WTC11 (cell line): ENCODE results near the gene EML6. TPM values are rescaled to one million over a fixed set of nuclear protein-coding genes. Genes with fewer than 3 reads are reported as not detected.

Experiments
- ATAC-seq: fragments of 200-7000 bp; cut with Tn5 transposase; 2 replicates; pipeline ENCODE4 v1.10.0; 2021; ENCODE audit warnings: mild to moderate bottlenecking, moderate library complexity
- CTCF ChIA-PET: fragments of 300-600 bp; sonication (Branson Sonifier 250); formaldehyde crosslinking; loops from one replicate; lab custom pipeline; 2021; ENCODE audit warnings: antibody characterized with exemption; lab: Charles Lee
- POLR2A ChIA-PET: fragments of 350-600 bp; sonication (Branson Sonifier 250); formaldehyde crosslinking; loops from one replicate; lab custom pipeline; 2021; ENCODE audit warnings: antibody characterized with exemption; lab: Charles Lee
- DNase-seq: peaks from one replicate; pipeline ENCODE4 v3.0.0; 2021; ENCODE audit warnings: low spot score
- H3K27ac Mint-ChIP-seq: 2 replicates; pipeline ENCODE4 v1.8.0; 2021; ENCODE audit warnings: mixed read lengths
- H3K27me3 Mint-ChIP-seq: 2 replicates; pipeline ENCODE4 v1.8.0; 2021; ENCODE audit warnings: low read depth, mild to moderate bottlenecking, moderate library complexity, mixed read lengths
- H3K36me3 Mint-ChIP-seq: 2 replicates; pipeline ENCODE4 v1.8.0; 2021; ENCODE audit warnings: mixed read lengths
- H3K4me1 Mint-ChIP-seq: 2 replicates; pipeline ENCODE4 v1.8.0; 2022; ENCODE audit warnings: mixed read lengths
- H3K4me3 Mint-ChIP-seq: 2 replicates; pipeline ENCODE4 v1.8.0; 2021; ENCODE audit warnings: mild to moderate bottlenecking, moderate library complexity, mixed read lengths
- H3K9me3 Mint-ChIP-seq: 2 replicates; pipeline ENCODE4 v1.8.0; 2021; ENCODE audit warnings: mixed read lengths
- ATF1 ChIP-seq: sonication (generic); formaldehyde crosslinking; IDR thresholded peaks from 2 replicates; pipeline ENCODE4 v1.8.1; 2023; ENCODE audit warnings: mild to moderate bottlenecking, moderate library complexity, missing genetic modification reagents
- ESRRA ChIP-seq: sonication (generic); formaldehyde crosslinking; IDR thresholded peaks from 2 replicates; pipeline ENCODE4 v1.8.1; 2022; ENCODE audit warnings: mild to moderate bottlenecking, missing genetic modification reagents, borderline replicate concordance
- FOXK1 ChIP-seq: sonication (generic); formaldehyde crosslinking; IDR thresholded peaks from 2 replicates; pipeline ENCODE4 v1.8.0; 2022; ENCODE audit warnings: mild to moderate bottlenecking, moderate library complexity, missing genetic modification reagents
- FOXP1 ChIP-seq: sonication (generic); formaldehyde crosslinking; IDR thresholded peaks from 2 replicates; pipeline ENCODE4 v1.8.0; 2022; ENCODE audit warnings: missing genetic modification reagents, mild to moderate bottlenecking, moderate library complexity, borderline replicate concordance
- GABPB1 ChIP-seq: sonication (generic); formaldehyde crosslinking; IDR thresholded peaks from 2 replicates; pipeline ENCODE4 v1.8.1; 2023; ENCODE audit warnings: mild to moderate bottlenecking, missing genetic modification reagents
- JUN ChIP-seq: sonication (generic); formaldehyde crosslinking; IDR thresholded peaks from 2 replicates; pipeline ENCODE4 v1.8.0; 2023; ENCODE audit warnings: mild to moderate bottlenecking, missing genetic modification reagents
- KAT7 ChIP-seq: sonication (generic); formaldehyde crosslinking; IDR thresholded peaks from 2 replicates; pipeline ENCODE4 v1.8.1; 2023; ENCODE audit warnings: missing genetic modification reagents, mild to moderate bottlenecking, borderline replicate concordance
- MXD4 ChIP-seq: fragments of 250-450 bp; sonication (Bioruptor Pico); IDR thresholded peaks from 2 replicates; pipeline ENCODE4 v1.8.0; 2021; ENCODE audit warnings: mild to moderate bottlenecking, moderate library complexity, borderline replicate concordance
- NFE2L1 ChIP-seq: sonication (generic); formaldehyde crosslinking; IDR thresholded peaks from 2 replicates; pipeline ENCODE4 v1.8.1; 2023; ENCODE audit warnings: missing genetic modification reagents
- NR1H2 ChIP-seq: sonication (generic); formaldehyde crosslinking; IDR thresholded peaks from 2 replicates; pipeline ENCODE4 v1.9.0; 2021; ENCODE audit warnings: mild to moderate bottlenecking, moderate library complexity, missing genetic modification reagents
- OVOL2 ChIP-seq: fragments of 250-450 bp; sonication (Bioruptor Pico); IDR thresholded peaks from 2 replicates; pipeline ENCODE4 v1.9.0; 2021; ENCODE audit warnings: mild to moderate bottlenecking, borderline replicate concordance
- RORB ChIP-seq: fragments of 250-450 bp; sonication (Bioruptor Pico); IDR thresholded peaks from 2 replicates; pipeline ENCODE4 v1.9.0; 2021; ENCODE audit warnings: mild to moderate bottlenecking
- SMAD3 ChIP-seq: sonication (generic); formaldehyde crosslinking; IDR thresholded peaks from 2 replicates; pipeline ENCODE4 v1.8.0; 2022; ENCODE audit warnings: missing genetic modification reagents, mild to moderate bottlenecking, borderline replicate concordance
- TP53 ChIP-seq: sonication (generic); formaldehyde crosslinking; IDR thresholded peaks from 2 replicates; pipeline ENCODE4 v1.8.1; 2023; ENCODE audit warnings: mild to moderate bottlenecking, missing genetic modification reagents
- ZNF232 ChIP-seq: sonication (generic); formaldehyde crosslinking; IDR thresholded peaks from 2 replicates; pipeline ENCODE4 v1.8.0; 2022; ENCODE audit warnings: mild to moderate bottlenecking, missing genetic modification reagents
- ZNF423 ChIP-seq: fragments of 250-450 bp; sonication (Bioruptor Pico); IDR thresholded peaks from 2 replicates; pipeline ENCODE4 v2.1.2; 2022; ENCODE audit warnings: mild to moderate bottlenecking, moderate library complexity
- ZNF671 ChIP-seq: fragments of 250-450 bp; sonication (Bioruptor Pico); IDR thresholded peaks from 2 replicates; pipeline ENCODE4 v1.8.0; 2021; ENCODE audit warnings: mild to moderate bottlenecking
- total RNA-seq: library from RNA; stranded (reverse); gene quantifications from 3 replicates; pipeline ENCODE4 v1.2.3, GENCODE V29; 2021
- TF ChIP-seq, protein P1 (sequence below): sonication (generic); formaldehyde crosslinking; IDR thresholded peaks from 2 replicates; pipeline ENCODE4 v1.8.1; 2023; ENCODE audit warnings: mild to moderate bottlenecking, missing genetic modification reagents, moderate library complexity
- TF ChIP-seq, protein P2 (sequence below): fragments of 250-450 bp; sonication (Bioruptor Pico); IDR thresholded peaks from 2 replicates; pipeline ENCODE4 v1.9.0; 2021; ENCODE audit warnings: mild to moderate bottlenecking, borderline replicate concordance
- TF ChIP-seq, protein P3 (sequence below): fragments of 250-450 bp; sonication (Bioruptor Pico); IDR thresholded peaks from 2 replicates; pipeline ENCODE4 v1.9.0; 2021; ENCODE audit warnings: mild to moderate bottlenecking
- TF ChIP-seq, protein P4 (sequence below): fragments of 250-450 bp; sonication (Bioruptor Pico); conservative IDR thresholded peaks from 2 replicates; pipeline ENCODE4 v1.9.0; 2021; ENCODE audit warnings: mild to moderate bottlenecking
- TF ChIP-seq, protein P5 (sequence below): fragments of 250-450 bp; sonication (Bioruptor Pico); IDR thresholded peaks from 2 replicates; pipeline ENCODE4 v2.1.2; 2022; ENCODE audit warnings: mild to moderate bottlenecking, moderate library complexity

The EML6 gene
- total RNA-seq, 1 experiment from 2014 or later: 2.1 TPM

DNA sequence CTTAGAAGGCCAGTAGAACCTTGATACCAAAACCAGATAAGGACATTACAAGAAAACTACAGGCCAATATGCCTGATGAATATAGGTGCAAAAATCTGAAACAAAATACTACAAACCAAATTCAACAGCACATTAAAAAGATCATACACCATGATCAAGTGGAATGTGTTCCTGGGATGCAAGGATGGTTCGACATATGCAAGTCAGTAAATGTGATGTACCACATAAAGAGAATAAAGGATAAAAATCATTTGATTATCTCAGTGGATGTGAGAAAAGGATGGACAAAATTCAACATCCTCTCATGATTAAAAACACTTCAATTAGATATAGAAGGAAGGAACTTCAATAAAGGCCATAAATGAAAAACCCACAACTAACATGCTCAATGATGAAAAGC, 197.2 kb downstream of the EML6 start:
- no peak overlapping the region for H3K4me3 Mint-ChIP-seq
- H3K27ac Mint-ChIP-seq: no peak overlapping the region
- ATAC-seq (no peak), DNase-seq (no peak)
- peaks cover 3% of the 10 kb centered on the region; the same call in 1 of the 2 replicates for H3K9me3 Mint-ChIP-seq
- TF ChIP-seq JUN (CRISPR knock-in tag) (no peak), TP53 (no peak), SMAD3 (CRISPR knock-in tag) (no peak), OVOL2 (no peak), GABPB1 (CRISPR knock-in tag) (no peak), ATF1 (no peak), RORB (CRISPR knock-in tag) (no peak), NR1H2 (CRISPR knock-in tag) (no peak)
- TF ChIP-seq, protein P1, sequence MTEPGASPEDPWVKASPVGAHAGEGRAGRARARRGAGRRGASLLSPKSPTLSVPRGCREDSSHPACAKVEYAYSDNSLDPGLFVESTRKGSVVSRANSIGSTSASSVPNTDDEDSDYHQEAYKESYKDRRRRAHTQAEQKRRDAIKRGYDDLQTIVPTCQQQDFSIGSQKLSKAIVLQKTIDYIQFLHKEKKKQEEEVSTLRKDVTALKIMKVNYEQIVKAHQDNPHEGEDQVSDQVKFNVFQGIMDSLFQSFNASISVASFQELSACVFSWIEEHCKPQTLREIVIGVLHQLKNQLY (CRISPR knock-in tag): no peak
- TF ChIP-seq, protein P2, sequence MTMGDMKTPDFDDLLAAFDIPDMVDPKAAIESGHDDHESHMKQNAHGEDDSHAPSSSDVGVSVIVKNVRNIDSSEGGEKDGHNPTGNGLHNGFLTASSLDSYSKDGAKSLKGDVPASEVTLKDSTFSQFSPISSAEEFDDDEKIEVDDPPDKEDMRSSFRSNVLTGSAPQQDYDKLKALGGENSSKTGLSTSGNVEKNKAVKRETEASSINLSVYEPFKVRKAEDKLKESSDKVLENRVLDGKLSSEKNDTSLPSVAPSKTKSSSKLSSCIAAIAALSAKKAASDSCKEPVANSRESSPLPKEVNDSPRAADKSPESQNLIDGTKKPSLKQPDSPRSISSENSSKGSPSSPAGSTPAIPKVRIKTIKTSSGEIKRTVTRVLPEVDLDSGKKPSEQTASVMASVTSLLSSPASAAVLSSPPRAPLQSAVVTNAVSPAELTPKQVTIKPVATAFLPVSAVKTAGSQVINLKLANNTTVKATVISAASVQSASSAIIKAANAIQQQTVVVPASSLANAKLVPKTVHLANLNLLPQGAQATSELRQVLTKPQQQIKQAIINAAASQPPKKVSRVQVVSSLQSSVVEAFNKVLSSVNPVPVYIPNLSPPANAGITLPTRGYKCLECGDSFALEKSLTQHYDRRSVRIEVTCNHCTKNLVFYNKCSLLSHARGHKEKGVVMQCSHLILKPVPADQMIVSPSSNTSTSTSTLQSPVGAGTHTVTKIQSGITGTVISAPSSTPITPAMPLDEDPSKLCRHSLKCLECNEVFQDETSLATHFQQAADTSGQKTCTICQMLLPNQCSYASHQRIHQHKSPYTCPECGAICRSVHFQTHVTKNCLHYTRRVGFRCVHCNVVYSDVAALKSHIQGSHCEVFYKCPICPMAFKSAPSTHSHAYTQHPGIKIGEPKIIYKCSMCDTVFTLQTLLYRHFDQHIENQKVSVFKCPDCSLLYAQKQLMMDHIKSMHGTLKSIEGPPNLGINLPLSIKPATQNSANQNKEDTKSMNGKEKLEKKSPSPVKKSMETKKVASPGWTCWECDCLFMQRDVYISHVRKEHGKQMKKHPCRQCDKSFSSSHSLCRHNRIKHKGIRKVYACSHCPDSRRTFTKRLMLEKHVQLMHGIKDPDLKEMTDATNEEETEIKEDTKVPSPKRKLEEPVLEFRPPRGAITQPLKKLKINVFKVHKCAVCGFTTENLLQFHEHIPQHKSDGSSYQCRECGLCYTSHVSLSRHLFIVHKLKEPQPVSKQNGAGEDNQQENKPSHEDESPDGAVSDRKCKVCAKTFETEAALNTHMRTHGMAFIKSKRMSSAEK (CRISPR knock-in tag): no peak
- POLR2A ChIA-PET: no interaction called here
- CTCF ChIA-PET: no interaction called here
- H3K27me3 Mint-ChIP-seq: no peaks in the 10 kb centered on the region
- peaks cover 3% of the 10 kb centered on the region for H3K4me1 Mint-ChIP-seq
- no peaks in the 10 kb centered on the region for H3K36me3 Mint-ChIP-seq

DNA sequence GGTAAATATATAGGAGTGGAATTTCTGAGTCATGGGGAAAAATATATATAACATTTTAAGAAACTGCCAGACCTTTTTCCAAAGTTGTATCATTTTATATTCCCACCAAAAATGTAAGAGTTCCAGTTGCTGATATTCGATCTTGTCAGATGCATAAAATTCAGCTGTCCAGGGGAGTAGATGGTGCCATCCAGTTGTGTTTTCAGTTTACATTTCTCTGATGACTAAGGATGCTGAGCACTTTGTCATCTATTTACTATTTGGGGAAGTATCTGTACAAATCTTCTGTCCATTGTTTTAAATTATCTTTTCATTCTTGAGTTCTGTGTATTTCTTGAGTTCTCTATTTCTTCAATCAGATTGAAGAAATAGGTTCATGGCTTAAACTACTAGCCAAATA, 200.7 kb downstream of the EML6 start:
- TF ChIP-seq FOXP1 (CRISPR knock-in tag): no peak
- TF ChIP-seq OVOL2: no peak
- TF ChIP-seq, protein P3, sequence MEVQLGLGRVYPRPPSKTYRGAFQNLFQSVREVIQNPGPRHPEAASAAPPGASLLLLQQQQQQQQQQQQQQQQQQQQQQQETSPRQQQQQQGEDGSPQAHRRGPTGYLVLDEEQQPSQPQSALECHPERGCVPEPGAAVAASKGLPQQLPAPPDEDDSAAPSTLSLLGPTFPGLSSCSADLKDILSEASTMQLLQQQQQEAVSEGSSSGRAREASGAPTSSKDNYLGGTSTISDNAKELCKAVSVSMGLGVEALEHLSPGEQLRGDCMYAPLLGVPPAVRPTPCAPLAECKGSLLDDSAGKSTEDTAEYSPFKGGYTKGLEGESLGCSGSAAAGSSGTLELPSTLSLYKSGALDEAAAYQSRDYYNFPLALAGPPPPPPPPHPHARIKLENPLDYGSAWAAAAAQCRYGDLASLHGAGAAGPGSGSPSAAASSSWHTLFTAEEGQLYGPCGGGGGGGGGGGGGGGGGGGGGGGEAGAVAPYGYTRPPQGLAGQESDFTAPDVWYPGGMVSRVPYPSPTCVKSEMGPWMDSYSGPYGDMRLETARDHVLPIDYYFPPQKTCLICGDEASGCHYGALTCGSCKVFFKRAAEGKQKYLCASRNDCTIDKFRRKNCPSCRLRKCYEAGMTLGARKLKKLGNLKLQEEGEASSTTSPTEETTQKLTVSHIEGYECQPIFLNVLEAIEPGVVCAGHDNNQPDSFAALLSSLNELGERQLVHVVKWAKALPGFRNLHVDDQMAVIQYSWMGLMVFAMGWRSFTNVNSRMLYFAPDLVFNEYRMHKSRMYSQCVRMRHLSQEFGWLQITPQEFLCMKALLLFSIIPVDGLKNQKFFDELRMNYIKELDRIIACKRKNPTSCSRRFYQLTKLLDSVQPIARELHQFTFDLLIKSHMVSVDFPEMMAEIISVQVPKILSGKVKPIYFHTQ (CRISPR knock-in tag): no peak
- TF ChIP-seq MXD4: no peak
- no peak for TF ChIP-seq ESRRA (CRISPR knock-in tag)
- TF ChIP-seq KAT7 (CRISPR knock-in tag): no peak
- TF ChIP-seq ZNF671 (CRISPR knock-in tag): no peak
- TF ChIP-seq, protein P4, sequence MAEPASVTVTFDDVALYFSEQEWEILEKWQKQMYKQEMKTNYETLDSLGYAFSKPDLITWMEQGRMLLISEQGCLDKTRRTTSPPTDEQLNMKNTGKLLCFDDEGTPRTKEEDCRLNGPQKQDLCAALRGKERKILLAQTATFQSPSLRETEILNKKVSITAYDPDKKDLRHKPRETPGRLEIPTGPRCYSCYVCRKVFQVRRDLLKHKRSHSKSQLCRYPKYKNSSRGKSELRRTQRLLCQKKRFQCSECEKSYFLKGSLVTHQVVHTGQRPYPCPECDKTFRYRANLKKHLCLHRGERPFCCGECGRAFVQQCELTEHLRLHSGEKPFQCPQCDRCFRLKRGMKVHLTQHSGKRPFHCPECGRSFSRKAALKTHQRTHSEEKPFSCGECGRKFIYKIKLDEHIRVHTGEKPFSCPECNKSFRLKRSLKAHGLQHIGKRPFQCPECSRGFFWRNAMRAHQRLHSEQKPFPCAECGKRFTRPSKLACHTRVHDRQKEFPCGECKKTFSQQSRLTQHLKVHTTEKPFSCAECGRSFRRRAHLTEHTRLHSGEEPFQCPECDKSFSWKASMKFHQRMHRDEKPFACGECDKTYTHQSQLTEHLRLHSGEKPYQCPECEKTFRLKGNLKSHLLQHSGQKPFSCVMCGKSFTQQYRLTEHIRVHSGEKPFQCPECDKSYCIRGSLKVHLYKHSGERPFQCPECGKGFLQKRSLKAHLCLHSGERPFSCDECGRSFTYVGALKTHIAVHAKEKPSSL: no peak
- no peak for TF ChIP-seq FOXK1
- TF ChIP-seq ZNF423 (CRISPR knock-in tag): no peak
- TF ChIP-seq NFE2L1 (CRISPR knock-in tag): no peak
- no peak for TF ChIP-seq ZNF232
- TF ChIP-seq, protein P5, sequence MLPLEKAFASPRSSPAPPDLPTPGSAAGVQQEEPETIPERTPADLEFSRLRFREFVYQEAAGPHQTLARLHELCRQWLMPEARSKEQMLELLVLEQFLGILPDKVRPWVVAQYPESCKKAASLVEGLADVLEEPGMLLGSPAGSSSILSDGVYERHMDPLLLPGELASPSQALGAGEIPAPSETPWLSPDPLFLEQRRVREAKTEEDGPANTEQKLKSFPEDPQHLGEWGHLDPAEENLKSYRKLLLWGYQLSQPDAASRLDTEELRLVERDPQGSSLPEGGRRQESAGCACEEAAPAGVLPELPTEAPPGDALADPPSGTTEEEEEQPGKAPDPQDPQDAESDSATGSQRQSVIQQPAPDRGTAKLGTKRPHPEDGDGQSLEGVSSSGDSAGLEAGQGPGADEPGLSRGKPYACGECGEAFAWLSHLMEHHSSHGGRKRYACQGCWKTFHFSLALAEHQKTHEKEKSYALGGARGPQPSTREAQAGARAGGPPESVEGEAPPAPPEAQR (CRISPR knock-in tag): no peak
- POLR2A ChIA-PET: no interaction called here
- CTCF ChIA-PET: no interaction called here

More for the DNA sequence above, 200.7 kb downstream of the EML6 start:
- Mint-ChIP-seq H3K4me1 (peaks cover 5% of the 10 kb centered on the region), H3K36me3 (no peaks in the 10 kb centered on the region), H3K4me3 (no peak overlapping the region), H3K9me3 (peaks cover 9% of the 10 kb centered on the region; the same call in 1 of the 2 replicates), H3K27me3 (no peaks in the 10 kb centered on the region), H3K27ac (no peak overlapping the region)
- ATAC-seq: no peak
- DNase-seq: no peak
